Activated CD8-positive, alpha-beta memory T cell treated with anti-CD3 and anti-CD28 coated beads for 48 hours (primary cell): ENCODE results near the gene GUK1.

Source experiments
- DNase-seq, 3 experiments: peaks; one replicate each; pipeline ENCODE4 v3.0.0-alpha.2; 2020; ENCODE audit warnings: low read depth in 2 of 3, low spot score in 2 of 3

Gene GUK1

GRCh38 chr1:228139931-228140723 lies at the start of gene GUK1:
TSS of gene GUK1 (plus strand) at chr1:228140279. CDS start at chr1:228140303, 24 bp downstream.
- peak; percentile 99 to 100 (median 99) for DNase-seq

- DNase-seq: no peak
Measured at GRCh38 chr1:228090613-228091081, 49.4 kb upstream of the GUK1 start.

GRCh38 chr1:228091084-228091483 lies 49.0 kb upstream of the GUK1 start:
- no peak for DNase-seq

GRCh38 chr1:228092342-228093049 lies 47.6 kb upstream of the GUK1 start:
- no peak for DNase-seq

GRCh38 chr1:228093050-228093906 lies 46.8 kb upstream of the GUK1 start:
- no peak for DNase-seq

GRCh38 chr1:228094432-228095016 lies 45.6 kb upstream of the GUK1 start:
- no peak for DNase-seq

- DNase-seq: no peak
Measured at GRCh38 chr1:228095161-228095560, 44.9 kb upstream of the GUK1 start.

GRCh38 chr1:228095938-228096337 lies 44.1 kb upstream of the GUK1 start:
- DNase-seq: no peak

GRCh38 chr1:228096416-228097332 lies 43.4 kb upstream of the GUK1 start:
- no peak for DNase-seq

- DNase-seq: no peak
Measured at GRCh38 chr1:228097333-228098081, 42.6 kb upstream of the GUK1 start.

GRCh38 chr1:228098323-228098931 lies 41.7 kb upstream of the GUK1 start:
- no peak for DNase-seq

- no peak for DNase-seq
Measured at GRCh38 chr1:228099331-228099732, 40.7 kb upstream of the GUK1 start.

GRCh38 chr1:228100822-228101613 lies 39.1 kb upstream of the GUK1 start:
- DNase-seq: no peak

GRCh38 chr1:228101614-228101993 lies 38.5 kb upstream of the GUK1 start:
- DNase-seq: no peak

GRCh38 chr1:228101994-228102790 lies 37.9 kb upstream of the GUK1 start:
- no peak for DNase-seq

- peak; percentile 90 to 91 (median 90) for DNase-seq
Measured at GRCh38 chr1:228102791-228103620, 37.1 kb upstream of the GUK1 start, which contains the start of gene C1orf35. TSS of gene C1orf35 (minus strand) at chr1:228103325. CDS start at chr1:228103227, 98 bp downstream.
